ENCODE data around the gene USP5. TPM values are rescaled to one million over a fixed set of nuclear protein-coding genes. Genes with fewer than 3 reads are reported as not detected.
"Not testable (repeated sequence)": the region's sequence is repeated elsewhere in the genome, so short reads cannot be mapped to it uniquely, and the experiment has no call there.

USP5 gene
- total RNA-seq, 2 donors from 2014 or later, result 91.7 to 105 TPM

- H3K27me3 Mint-ChIP-seq, result no peaks in the 10 kb centered on the region
- peak; percentile 60 for DNase-seq (ENCODE audit: low spot score)
- H3K4me3 Mint-ChIP-seq, result peak overlapping the region; percentile 94
- peaks cover 44 to 49% of the 10 kb centered on the region in 2 donors for H3K4me1 Mint-ChIP-seq (ENCODE audit: low read depth in 2 of 2)
- ATAC-seq, result peak in 1 of 2 donors; percentile 0
- peaks cover 15% of the 10 kb centered on the region for H3K36me3 Mint-ChIP-seq
- no peaks in the 10 kb centered on the region for H3K9me3 Mint-ChIP-seq
- H3K27ac Mint-ChIP-seq, result peak overlapping the region; percentile 84 to 95
These were observed 16.5 kb downstream of the USP5 start for GRCh38 chr12:6868211-6869048.

DNA sequence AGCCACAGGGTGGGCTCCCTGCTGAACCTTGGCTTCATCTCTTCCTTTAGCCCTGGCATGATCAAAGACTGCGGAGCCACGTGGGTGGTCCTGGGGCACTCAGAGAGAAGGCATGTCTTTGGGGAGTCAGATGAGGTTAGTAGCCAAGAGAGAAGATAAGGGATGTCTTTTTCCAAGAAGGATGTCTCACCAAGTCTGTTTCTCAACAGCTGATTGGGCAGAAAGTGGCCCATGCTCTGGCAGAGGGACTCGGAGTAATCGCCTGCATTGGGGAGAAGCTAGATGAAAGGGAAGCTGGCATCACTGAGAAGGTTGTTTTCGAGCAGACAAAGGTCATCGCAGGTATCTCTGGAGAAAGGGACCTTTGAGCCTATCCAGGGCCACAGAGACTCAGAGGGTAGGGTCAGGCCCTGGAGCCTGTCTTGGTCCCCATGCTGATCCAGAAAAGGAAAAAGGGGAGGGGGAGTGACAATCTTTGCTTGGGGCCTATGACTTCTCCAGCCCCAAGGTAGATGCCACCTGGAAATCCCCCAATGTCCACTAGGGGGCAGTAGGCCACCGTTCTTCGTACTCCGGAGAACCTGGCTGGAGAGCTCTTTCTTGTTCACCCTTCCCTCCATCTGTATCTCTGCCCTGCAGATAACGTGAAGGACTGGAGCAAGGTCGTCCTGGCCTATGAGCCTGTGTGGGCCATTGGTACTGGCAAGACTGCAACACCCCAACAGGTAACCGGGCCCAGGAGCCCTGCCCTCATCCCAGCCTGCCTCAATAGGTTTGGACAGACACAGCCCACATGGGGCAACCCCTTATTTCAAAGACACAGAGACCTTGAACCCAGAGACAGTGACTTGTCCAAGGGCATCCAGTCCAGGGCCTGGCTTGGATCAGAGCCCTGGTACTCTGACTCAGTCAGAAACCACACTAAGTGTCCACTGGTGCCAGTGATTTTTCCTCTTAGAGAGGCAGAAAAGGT, 17.4 kb downstream of the USP5 start:
- no peaks in the 10 kb centered on the region for H3K27me3 Mint-ChIP-seq
- H3K9me3 Mint-ChIP-seq, result no peaks in the 10 kb centered on the region
- peaks cover 44 to 54% of the 10 kb centered on the region in 2 donors for H3K4me1 Mint-ChIP-seq (ENCODE audit: low read depth in 2 of 2)
- peaks cover 15% of the 10 kb centered on the region for H3K36me3 Mint-ChIP-seq
- ATAC-seq (no peak), DNase-seq (ENCODE audit: low spot score) (peak; percentile 80)
- peak overlapping the region; percentile 94 for H3K4me3 Mint-ChIP-seq
- H3K27ac Mint-ChIP-seq, result peak overlapping the region; percentile 84 to 95

- DNase-seq (ENCODE audit: low spot score); ATAC-seq; H3K27me3 Mint-ChIP-seq; H3K9me3 Mint-ChIP-seq: not testable (repeated sequence)
- Mint-ChIP-seq H3K4me3 (peak overlapping the region; percentile 94), H3K27ac (peak overlapping the region; percentile 84 to 93), H3K4me1 (ENCODE audit: low read depth in 2 of 2) (peaks cover 49 to 58% of the 10 kb centered on the region in 2 donors), H3K36me3 (peaks cover 15% of the 10 kb centered on the region)
These were observed 18.4 kb downstream of the USP5 start for GRCh38 chr12:6870304-6870703.

GRCh38 chr12:6871052-6871957, 19.4 kb downstream of the USP5 start:
- peaks cover 54 to 62% of the 10 kb centered on the region in 2 donors for H3K4me1 Mint-ChIP-seq (ENCODE audit: low read depth in 2 of 2)
- no peak for ATAC-seq
- H3K4me3 Mint-ChIP-seq, result peak overlapping the region; percentile 94
- no peaks in the 10 kb centered on the region for H3K9me3 Mint-ChIP-seq
- H3K27ac Mint-ChIP-seq, result peak overlapping the region; percentile 84 to 93
- no peaks in the 10 kb centered on the region for H3K27me3 Mint-ChIP-seq
- H3K36me3 Mint-ChIP-seq, result peaks cover 20% of the 10 kb centered on the region
- no peak for DNase-seq (ENCODE audit: low spot score)

- H3K9me3 Mint-ChIP-seq, result no peaks in the 10 kb centered on the region
- H3K4me3 Mint-ChIP-seq, result peak overlapping the region; percentile 94
- H3K27me3 Mint-ChIP-seq, result no peaks in the 10 kb centered on the region
- DNase-seq (ENCODE audit: low spot score) (peak; percentile 86), ATAC-seq (peak; percentile 58 to 61)
- peak overlapping the region; percentile 84 to 93 for H3K27ac Mint-ChIP-seq
- H3K4me1 Mint-ChIP-seq (ENCODE audit: low read depth in 2 of 2), result peaks cover 54 to 60% of the 10 kb centered on the region in 2 donors
- peaks cover 20% of the 10 kb centered on the region for H3K36me3 Mint-ChIP-seq
These were observed 20.4 kb downstream of the USP5 start for GRCh38 chr12:6872073-6873048.

DNA sequence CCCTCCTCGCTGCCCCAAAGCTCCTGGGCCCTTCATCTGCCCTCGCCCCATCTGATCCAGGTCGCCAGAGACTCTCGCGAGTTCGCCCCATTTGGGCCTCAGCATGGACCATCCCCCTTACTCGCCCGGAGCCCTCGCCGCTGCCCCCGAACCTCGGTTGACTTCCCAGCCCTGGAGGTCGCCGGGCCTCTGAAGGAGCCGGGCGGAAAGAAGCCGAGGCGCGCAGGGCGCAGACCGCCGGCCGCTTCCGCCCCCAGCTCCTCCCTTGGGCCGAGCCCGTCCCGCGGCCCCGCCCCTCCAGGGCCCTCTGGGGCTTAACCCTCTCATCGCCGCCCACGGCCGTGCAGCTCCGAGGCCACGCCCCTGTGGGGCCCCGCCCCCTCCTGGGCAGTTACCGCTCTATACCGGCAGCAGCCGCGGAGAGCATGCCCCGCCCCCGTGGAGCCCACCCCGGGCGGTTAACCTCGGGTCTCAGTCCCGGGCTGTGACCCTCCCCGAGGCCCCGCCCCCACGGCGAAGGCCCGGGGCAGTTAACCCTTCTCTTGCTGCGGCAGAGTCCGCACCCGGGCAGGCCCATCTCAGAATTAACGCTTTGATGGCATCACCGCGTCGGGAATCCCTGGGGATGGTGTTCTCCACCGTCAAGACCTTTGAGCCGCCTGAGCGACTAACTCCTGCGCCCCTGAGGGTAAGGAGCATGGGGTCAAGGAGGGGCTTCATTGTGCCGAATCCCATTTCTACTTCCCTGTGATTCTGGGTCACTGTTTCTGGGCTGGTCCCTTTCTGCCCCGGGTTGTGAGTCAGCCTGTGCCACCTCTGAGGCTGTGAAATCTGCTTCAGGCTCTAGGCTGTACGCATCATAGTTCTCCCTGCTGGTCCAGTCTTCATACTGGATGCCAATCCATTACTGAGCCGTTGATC, 21.4 kb downstream of the USP5 start, which contains the start of gene SPSB2:
TSS of gene SPSB2 (minus strand) at position 210 of the 921 bp plus-strand sequence. CDS start 402 bp downstream, outside the sequence.
- Mint-ChIP-seq H3K27ac (peak within 1 kb of the TSS; percentile 84 to 93), H3K4me3 (peak within 1 kb of the TSS; percentile 94), H3K9me3 (no peaks in the 10 kb centered on the region), H3K36me3 (peaks cover 18% of the 10 kb centered on the region), H3K27me3 (no peaks in the 10 kb centered on the region), H3K4me1 (ENCODE audit: low read depth in 2 of 2) (peaks cover 50 to 56% of the 10 kb centered on the region in 2 donors)
- DNase-seq (ENCODE audit: low spot score) (peak; percentile 100), ATAC-seq (peak; percentile 93)

DNA sequence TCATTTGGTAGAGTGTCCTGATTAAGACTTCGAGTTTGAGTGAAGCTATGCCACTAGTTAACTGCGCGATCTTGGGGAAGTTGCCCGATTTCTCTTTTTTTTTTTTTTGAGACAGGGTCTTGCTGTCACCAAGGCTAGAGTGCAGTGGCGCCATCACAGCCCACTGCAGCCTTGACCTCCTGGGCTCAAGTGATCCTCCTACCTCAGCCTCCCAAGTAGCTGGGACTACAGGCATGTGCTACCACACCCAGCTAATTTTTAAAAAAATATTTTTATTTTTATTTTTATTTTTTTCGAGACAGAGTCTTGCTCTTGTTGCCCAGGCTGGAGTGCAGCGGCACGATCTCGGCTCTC, 22.0 kb downstream of the USP5 start:
- peak; percentile 8 for DNase-seq (ENCODE audit: low spot score)
- peak overlapping the region; percentile 84 to 93 for H3K27ac Mint-ChIP-seq
- H3K9me3 Mint-ChIP-seq, H3K27me3 Mint-ChIP-seq, ATAC-seq: not testable (repeated sequence)
- peak overlapping the region; percentile 94 for H3K4me3 Mint-ChIP-seq
- H3K4me1 Mint-ChIP-seq (ENCODE audit: low read depth in 2 of 2), result peaks cover 44 to 50% of the 10 kb centered on the region in 2 donors
- H3K36me3 Mint-ChIP-seq, result peaks cover 12% of the 10 kb centered on the region

DNA sequence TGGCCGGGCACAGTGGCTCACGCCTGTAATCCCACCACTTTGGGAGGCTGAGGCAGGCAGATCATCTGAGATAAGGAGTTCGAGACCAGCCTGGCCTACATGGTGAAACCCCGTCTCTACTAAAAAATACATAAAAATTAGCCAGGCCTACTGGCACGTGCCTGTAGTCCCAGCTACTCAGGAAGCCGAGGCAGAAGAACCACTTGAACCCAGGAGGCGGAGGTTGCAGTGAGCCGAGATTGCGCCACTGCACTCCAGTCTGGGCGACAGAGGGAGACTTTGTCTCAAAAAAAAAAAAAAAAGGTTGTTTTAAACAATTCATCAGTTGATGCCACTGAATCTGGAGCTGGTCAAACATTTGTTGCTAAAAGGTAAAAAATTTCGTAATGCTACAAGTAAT, 27.9 kb downstream of the USP5 start:
- DNase-seq (ENCODE audit: low spot score); H3K4me1 Mint-ChIP-seq (ENCODE audit: low read depth in 2 of 2); H3K27me3 Mint-ChIP-seq; H3K9me3 Mint-ChIP-seq; H3K27ac Mint-ChIP-seq; H3K4me3 Mint-ChIP-seq; ATAC-seq: not testable (repeated sequence)
- peaks cover 11% of the 10 kb centered on the region for H3K36me3 Mint-ChIP-seq

GRCh38 chr12:6883252-6883651, 31.3 kb downstream of the USP5 start:
- Mint-ChIP-seq H3K27me3 (no peaks in the 10 kb centered on the region), H3K27ac (no peak overlapping the region), H3K4me1 (ENCODE audit: low read depth in 2 of 2) (no peaks in the 10 kb centered on the region), H3K36me3 (peaks cover 8% of the 10 kb centered on the region), H3K9me3 (no peaks in the 10 kb centered on the region), H3K4me3 (no peak overlapping the region)
- no peak for DNase-seq (ENCODE audit: low spot score)
- ATAC-seq, result no peak

GRCh38 chr12:6883683-6884082, 31.7 kb downstream of the USP5 start:
- no peaks in the 10 kb centered on the region for H3K4me1 Mint-ChIP-seq (ENCODE audit: low read depth in 2 of 2)
- ATAC-seq, result peak in 1 of 2 donors; percentile 43

DNA sequence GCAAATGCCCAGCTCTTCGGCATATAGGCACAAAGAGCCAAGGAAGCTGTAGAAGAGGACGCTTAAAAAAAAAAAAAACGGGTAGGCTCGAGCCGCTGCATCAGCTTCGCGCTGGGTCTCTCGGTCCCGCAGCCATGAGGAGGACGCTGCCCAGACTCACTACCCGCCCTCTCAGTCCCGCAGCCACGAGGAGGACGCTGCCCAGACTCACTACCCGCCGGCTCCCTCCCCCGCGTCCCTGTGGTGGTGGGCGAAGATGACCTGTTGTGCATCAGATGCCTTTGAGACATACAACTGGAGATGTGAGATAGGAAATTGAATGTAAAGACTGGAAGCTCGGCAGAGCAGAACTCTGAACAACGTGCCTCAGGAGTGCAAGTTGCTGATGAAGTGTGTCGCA, 32.6 kb downstream of the USP5 start:
- peaks cover 8% of the 10 kb centered on the region for H3K36me3 Mint-ChIP-seq
- H3K27ac Mint-ChIP-seq, result no peak overlapping the region
- H3K4me1 Mint-ChIP-seq (ENCODE audit: low read depth in 2 of 2), result no peaks in the 10 kb centered on the region
- no peaks in the 10 kb centered on the region for H3K27me3 Mint-ChIP-seq
- no peaks in the 10 kb centered on the region for H3K9me3 Mint-ChIP-seq
- DNase-seq (ENCODE audit: low spot score) (no peak), ATAC-seq (no peak)
- H3K4me3 Mint-ChIP-seq, result no peak overlapping the region

More at GRCh38 chr12:6883683-6884082, 31.7 kb downstream of the USP5 start:
- DNase-seq (ENCODE audit: low spot score), result peak; percentile 41
- Mint-ChIP-seq H3K27ac (no peak overlapping the region), H3K9me3 (no peaks in the 10 kb centered on the region), H3K4me3 (no peak overlapping the region), H3K36me3 (peaks cover 8% of the 10 kb centered on the region), H3K27me3 (no peaks in the 10 kb centered on the region)
